ENCODE measurements around the gene CLPSL1.

CLPSL1 gene

GRCh38 chr6:35757456-35758123, 23.2 kb upstream of the CLPSL1 start:
- DNase-seq (ENCODE audit: low spot score) = no peak

- DNase-seq (ENCODE audit: low spot score) = no peak
Observed at GRCh38 chr6:35759426-35759825, 21.4 kb upstream of the CLPSL1 start.

- DNase-seq (ENCODE audit: low spot score) = no peak
Observed at GRCh38 chr6:35765739-35766138, 15.1 kb upstream of the CLPSL1 start.

- DNase-seq (ENCODE audit: low spot score) = no peak
Observed at GRCh38 chr6:35769211-35769610, 11.6 kb upstream of the CLPSL1 start.

- no peak for DNase-seq (ENCODE audit: low spot score)
Observed at GRCh38 chr6:35771343-35771627, 9.5 kb upstream of the CLPSL1 start.

- DNase-seq (ENCODE audit: low spot score) = no peak
Observed at GRCh38 chr6:35774116-35774794, 6.6 kb upstream of the CLPSL1 start.

GRCh38 chr6:35775031-35775430, 5.8 kb upstream of the CLPSL1 start:
- no peak for DNase-seq (ENCODE audit: low spot score)

- no peak for DNase-seq (ENCODE audit: low spot score)
Observed at GRCh38 chr6:35776364-35777215, 4.2 kb upstream of the CLPSL1 start, which contains the start of gene CLPSL2. Gene CLPSL2 (plus strand): TSS chr6:35776598. CDS start chr6:35776619, 21 bp downstream.

GRCh38 chr6:35777356-35778102, 3.3 kb upstream of the CLPSL1 start:
- DNase-seq (ENCODE audit: low spot score) = no peak

GRCh38 chr6:35778437-35778836, 2.4 kb upstream of the CLPSL1 start:
- no peak for DNase-seq (ENCODE audit: low spot score)

GRCh38 chr6:35781290-35781689, 471 bp downstream of the CLPSL1 start:
- no peak for DNase-seq (ENCODE audit: low spot score)

- DNase-seq (ENCODE audit: low spot score) = no peak
Observed at GRCh38 chr6:35782424-35782823, 1.6 kb downstream of the CLPSL1 start.

GRCh38 chr6:35784200-35784599, 3.4 kb downstream of the CLPSL1 start:
- no peak for DNase-seq (ENCODE audit: low spot score)

- no peak for DNase-seq (ENCODE audit: low spot score)
Observed at GRCh38 chr6:35786272-35786671, 5.5 kb downstream of the CLPSL1 start.

GRCh38 chr6:35786810-35787209, 6.0 kb downstream of the CLPSL1 start:
- no peak for DNase-seq (ENCODE audit: low spot score)

GRCh38 chr6:35787266-35788218, 6.7 kb downstream of the CLPSL1 start:
- DNase-seq (ENCODE audit: low spot score) = no peak

GRCh38 chr6:35788423-35788982, 7.7 kb downstream of the CLPSL1 start:
- DNase-seq (ENCODE audit: low spot score) = no peak

- no peak for DNase-seq (ENCODE audit: low spot score)
Observed at GRCh38 chr6:35790683-35791082, 9.9 kb downstream of the CLPSL1 start.

GRCh38 chr6:35794536-35795452, 14.0 kb downstream of the CLPSL1 start:
- no peak for DNase-seq (ENCODE audit: low spot score)

All from CD4-positive, alpha-beta T cell treated with Interleukin-15 for 4 hours (primary cell).